Gastrocnemius medialis (tissue), 4 donors: ENCODE measurements around the gene USH2A. TPM values are rescaled to one million over a fixed set of nuclear protein-coding genes. Genes with fewer than 3 reads are reported as not detected.

ENCODE experiments used
- ATAC-seq, 2 donors: fragments of 150-250 bp; one replicate each; pipeline ENCODE4 v1.9.1; 2016
- DNase-seq, 2 donors: peaks; one replicate each; pipeline ENCODE4 v3.0.0-alpha.2; 2019
- H3K27ac ChIP-seq, 4 donors: fragments of 200-600 bp; sonication (generic); 1 replicate in 1 of 4; 2 replicates in 3 of 4; pipeline ENCODE4 v1.5.1; 2016 to 2018; ENCODE audit warnings: mild to moderate bottlenecking in 2 of 4, moderate library complexity in 1 of 4
- H3K27me3 ChIP-seq, 3 donors: fragments of 200-600 bp; sonication (generic) in 2 of 3; 1 replicate in 1 of 3; 2 replicates in 2 of 3; pipeline versions ENCODE4 v1.5.1 to v1.6.0; 2016 to 2019; ENCODE audit warnings: mild to moderate bottlenecking in 1 of 3, moderate library complexity in 1 of 3
- H3K36me3 ChIP-seq, 2 donors: fragments of 200-600 bp; sonication (generic) in 1 of 2; one replicate each; pipeline ENCODE4 v1.5.1; 2017 to 2018
- H3K4me1 ChIP-seq, 2 donors: fragments of 200-600 bp; sonication (generic) in 1 of 2; one replicate each; pipeline ENCODE4 v1.5.1; 2016 to 2017; ENCODE audit warnings: mild to moderate bottlenecking in 2 of 2
- H3K4me3 ChIP-seq, 4 donors: fragments of 200-600 bp; sonication (generic) in 3 of 4; 1 replicate in 1 of 4; 2 replicates in 3 of 4; pipeline ENCODE4 v1.5.1; 2016 to 2019; ENCODE audit warnings: mild to moderate bottlenecking in 2 of 4
- H3K9me3 ChIP-seq, 3 donors: fragments of 200-600 bp; sonication (generic) in 2 of 3; 1 replicate in 1 of 3; 2 replicates in 2 of 3; pipeline ENCODE4 v1.5.1; 2016 to 2019
- POLR2A ChIP-seq, 2 donors: fragments of 450-650 bp; IDR thresholded peaks; one replicate each; pipeline ENCODE4 v1.6.1; 2017; ENCODE audit warnings: antibody characterized with exemption in 2 of 2, mild to moderate bottlenecking in 2 of 2, moderate library complexity in 2 of 2
- in situ Hi-C, 4 donors: fragments of 200-750 bp; cut with MboI; loops; one replicate each; pipeline versions ENCODE4 v1.15.0 to v1.8.0; 2017; ENCODE audit warnings: low sequenced_read_pairs in 4 of 4
- intact Hi-C: fragments of 100-400 bp; cut with DNase I; formaldehyde crosslinking; loops from one replicate; pipeline ENCODE4 v1.15.1; 2023; ENCODE audit warnings: low total_unique reads
- total RNA-seq, 4 donors: library from RNA; depleted of rRNA; stranded (reverse); fragments of >200 nt; gene quantifications; one replicate each; pipeline versions ENCODE4 v1.1.0 to v1.2.3, GENCODE V29; 2016
- TF ChIP-seq, protein P1 (sequence below), 5 experiments: fragments of 450-650 bp in 3 of 5; fragments of 200-600 bp in 2 of 5; sonication (generic) in 2 of 5; IDR thresholded peaks in 4 of 5; conservative IDR thresholded peaks in 1 of 5; 1 replicate in 4 of 5; 2 replicates in 1 of 5; pipeline ENCODE4 v1.5.1; 2016 to 2019; ENCODE audit warnings: antibody characterized with exemption in 5 of 5, mild to moderate bottlenecking in 3 of 5, moderate library complexity in 3 of 5

USH2A gene
- total RNA-seq, 4 donors from 2014 or later: 0.02 TPM; not detected in 3

DNA sequence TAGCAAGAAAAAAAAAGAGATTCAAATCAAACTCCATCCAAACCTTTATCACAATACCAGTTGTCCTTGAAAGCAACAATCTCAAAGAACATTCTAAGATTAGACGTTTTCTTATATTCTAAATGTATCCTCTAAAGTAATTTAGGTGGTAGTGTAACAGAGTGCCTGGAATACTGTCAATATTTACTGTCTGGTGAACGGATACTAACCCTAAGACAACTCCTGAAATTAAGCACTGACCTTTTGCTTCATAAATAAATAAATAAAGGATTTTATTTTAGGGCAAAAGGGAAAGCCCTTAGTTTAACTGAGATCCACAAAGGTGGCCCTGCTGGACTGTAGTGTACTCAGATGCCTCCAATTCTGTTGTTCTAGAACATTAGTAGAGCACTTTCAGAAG is 9.9 kb upstream of the USH2A start:
- H3K9me3 ChIP-seq: no peaks in the 10 kb centered on the region
- no peaks in the 10 kb centered on the region for H3K4me1 ChIP-seq
- no peaks in the 10 kb centered on the region for H3K36me3 ChIP-seq
- H3K27ac ChIP-seq: no peak overlapping the region
- H3K4me3 ChIP-seq: no peak overlapping the region
- no peaks in the 10 kb centered on the region for H3K27me3 ChIP-seq
- in situ Hi-C loops: no loop called here
- intact Hi-C loops: no loop called here
- no peak for TF ChIP-seq POLR2A (IDR thresholded peaks at IDR 0.05)
- TF ChIP-seq, protein P1, sequence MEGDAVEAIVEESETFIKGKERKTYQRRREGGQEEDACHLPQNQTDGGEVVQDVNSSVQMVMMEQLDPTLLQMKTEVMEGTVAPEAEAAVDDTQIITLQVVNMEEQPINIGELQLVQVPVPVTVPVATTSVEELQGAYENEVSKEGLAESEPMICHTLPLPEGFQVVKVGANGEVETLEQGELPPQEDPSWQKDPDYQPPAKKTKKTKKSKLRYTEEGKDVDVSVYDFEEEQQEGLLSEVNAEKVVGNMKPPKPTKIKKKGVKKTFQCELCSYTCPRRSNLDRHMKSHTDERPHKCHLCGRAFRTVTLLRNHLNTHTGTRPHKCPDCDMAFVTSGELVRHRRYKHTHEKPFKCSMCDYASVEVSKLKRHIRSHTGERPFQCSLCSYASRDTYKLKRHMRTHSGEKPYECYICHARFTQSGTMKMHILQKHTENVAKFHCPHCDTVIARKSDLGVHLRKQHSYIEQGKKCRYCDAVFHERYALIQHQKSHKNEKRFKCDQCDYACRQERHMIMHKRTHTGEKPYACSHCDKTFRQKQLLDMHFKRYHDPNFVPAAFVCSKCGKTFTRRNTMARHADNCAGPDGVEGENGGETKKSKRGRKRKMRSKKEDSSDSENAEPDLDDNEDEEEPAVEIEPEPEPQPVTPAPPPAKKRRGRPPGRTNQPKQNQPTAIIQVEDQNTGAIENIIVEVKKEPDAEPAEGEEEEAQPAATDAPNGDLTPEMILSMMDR (IDR thresholded peaks at IDR 0.05 in 4 of 5, conservative IDR thresholded peaks at IDR 0.05 in 1 of 5): no peak
- DNase-seq (no peak), ATAC-seq (no peak)

DNA sequence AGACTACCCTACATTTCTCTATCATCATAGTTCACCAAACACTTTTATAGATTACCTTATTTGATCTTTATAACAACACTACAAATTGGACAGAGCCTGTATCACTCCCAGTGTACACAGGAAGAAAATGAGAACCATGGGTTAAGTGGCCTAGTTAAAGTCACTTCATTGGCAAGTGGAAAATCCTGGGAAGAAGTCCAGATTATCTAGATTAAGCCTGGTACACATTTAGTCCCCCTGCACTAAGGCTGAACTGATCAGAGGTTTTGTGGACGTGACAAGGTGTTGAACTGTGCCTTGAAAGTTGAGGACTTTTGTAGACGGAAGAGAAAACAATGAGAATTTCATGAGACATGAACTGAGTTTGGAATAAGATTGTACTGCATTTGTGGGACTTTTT is 7.5 kb upstream of the USH2A start:
- TF ChIP-seq POLR2A (IDR thresholded peaks at IDR 0.05): no peak
- TF ChIP-seq, protein P1 (IDR thresholded peaks at IDR 0.05 in 4 of 5, conservative IDR thresholded peaks at IDR 0.05 in 1 of 5): no peak
- intact Hi-C loops (no loop called here), in situ Hi-C loops (no loop called here)
- H3K36me3 ChIP-seq: no peaks in the 10 kb centered on the region
- H3K27me3 ChIP-seq: no peaks in the 10 kb centered on the region
- DNase-seq (no peak), ATAC-seq (no peak)
- H3K4me1 ChIP-seq: no peaks in the 10 kb centered on the region
- no peak overlapping the region for H3K27ac ChIP-seq
- no peaks in the 10 kb centered on the region for H3K9me3 ChIP-seq
- no peak overlapping the region for H3K4me3 ChIP-seq

DNA sequence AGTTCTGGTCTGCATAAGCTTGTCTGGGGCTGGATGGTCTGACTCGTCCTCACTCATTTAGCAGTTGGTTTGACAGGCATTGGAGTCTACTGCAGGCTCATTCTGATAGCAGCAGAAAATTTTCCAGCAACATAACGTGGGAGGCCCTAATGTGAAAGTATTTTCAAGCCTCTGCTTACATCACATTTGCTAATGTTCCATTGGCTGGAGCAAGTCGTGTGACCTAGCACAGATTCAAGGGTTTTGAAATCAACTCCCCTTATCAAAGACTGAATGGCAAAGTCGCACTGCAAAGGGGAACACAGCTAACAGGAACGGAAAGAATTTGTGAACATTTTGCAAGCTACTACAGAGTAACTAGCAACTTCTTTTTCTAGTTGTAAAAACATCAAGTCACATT is 2.3 kb upstream of the USH2A start:
- Histone ChIP-seq H3K9me3 (no peaks in the 10 kb centered on the region), H3K27me3 (no peaks in the 10 kb centered on the region), H3K4me1 (no peaks in the 10 kb centered on the region), H3K27ac (no peak overlapping the region), H3K36me3 (no peaks in the 10 kb centered on the region), H3K4me3 (no peak overlapping the region)
- in situ Hi-C loops (no loop called here), intact Hi-C loops (no loop called here)
- no peak for DNase-seq
- ATAC-seq: no peak
- no peak for TF ChIP-seq POLR2A (IDR thresholded peaks at IDR 0.05)
- TF ChIP-seq, protein P1 (IDR thresholded peaks at IDR 0.05 in 4 of 5, conservative IDR thresholded peaks at IDR 0.05 in 1 of 5): no peak

DNA sequence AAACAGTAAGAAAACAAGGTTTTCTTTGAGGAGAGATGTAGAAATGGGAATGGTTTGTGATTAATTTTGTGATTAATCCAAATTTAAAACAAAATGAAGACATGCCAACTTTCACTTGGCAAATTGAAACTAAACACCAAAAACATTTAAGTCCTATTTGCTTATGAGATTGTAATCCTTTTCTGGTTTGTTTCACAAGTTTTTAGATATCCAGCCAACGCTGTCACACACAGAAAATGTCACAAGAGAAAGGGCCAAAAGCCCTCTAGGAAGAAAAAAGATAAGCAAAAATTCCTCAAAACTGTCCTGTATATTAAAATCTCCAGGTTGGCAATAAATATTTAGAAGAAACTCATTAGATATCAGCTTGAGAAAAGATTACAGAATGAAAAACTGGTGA is 2.5 kb downstream of the USH2A start:
- ATAC-seq: no peak
- intact Hi-C loops: no loop called here
- Histone ChIP-seq H3K4me1 (no peaks in the 10 kb centered on the region), H3K36me3 (no peaks in the 10 kb centered on the region), H3K27ac (no peak overlapping the region), H3K4me3 (no peak overlapping the region), H3K9me3 (no peaks in the 10 kb centered on the region), H3K27me3 (no peaks in the 10 kb centered on the region)
- in situ Hi-C loops: no loop called here
- no peak for TF ChIP-seq POLR2A (IDR thresholded peaks at IDR 0.05)
- TF ChIP-seq, protein P1 (IDR thresholded peaks at IDR 0.05 in 4 of 5, conservative IDR thresholded peaks at IDR 0.05 in 1 of 5): no peak
- no peak for DNase-seq

DNA sequence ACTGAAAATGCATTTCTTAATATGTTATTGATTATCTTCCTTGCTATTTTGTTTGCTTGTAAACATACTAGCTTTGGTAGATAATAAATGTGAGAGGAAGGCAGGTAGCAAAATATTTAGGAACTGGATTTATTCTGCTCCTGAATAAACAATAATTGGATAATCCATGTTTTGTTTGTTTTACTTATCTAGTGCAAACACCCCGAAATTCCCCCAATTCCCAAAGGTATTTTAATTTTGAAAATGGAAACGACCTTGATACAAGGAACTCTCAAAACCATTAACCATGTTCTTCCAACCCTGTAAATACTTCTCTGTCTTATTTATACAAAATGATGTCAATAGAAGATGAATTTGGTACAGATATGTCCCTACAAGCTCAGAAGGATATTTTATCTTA is 3.0 kb downstream of the USH2A start:
- intact Hi-C loops: no loop called here
- in situ Hi-C loops: no loop called here
- no peak for DNase-seq
- Histone ChIP-seq H3K9me3 (no peaks in the 10 kb centered on the region), H3K4me3 (no peak overlapping the region), H3K36me3 (no peaks in the 10 kb centered on the region), H3K27me3 (no peaks in the 10 kb centered on the region), H3K4me1 (no peaks in the 10 kb centered on the region), H3K27ac (no peak overlapping the region)
- ATAC-seq: no peak
- TF ChIP-seq, protein P1 (IDR thresholded peaks at IDR 0.05 in 4 of 5, conservative IDR thresholded peaks at IDR 0.05 in 1 of 5): no peak
- TF ChIP-seq POLR2A (IDR thresholded peaks at IDR 0.05): no peak
